HEK293T (cell line): ENCODE data around the gene KCNH1.

Experiments
- CTCF ChIA-PET: fragments of 350-600 bp; formaldehyde crosslinking; extraction: SDS; loops from one replicate; lab custom pipeline; 2021; ENCODE audit warnings: antibody characterized with exemption, inconsistent platforms; lab: Yijun Ruan, JAX
- POLR2A ChIA-PET: fragments of 350-600 bp; formaldehyde crosslinking; extraction: SDS; loops from one replicate; lab custom pipeline; 2020; ENCODE audit warnings: antibody characterized with exemption, inconsistent platforms; lab: Yijun Ruan, JAX
- DNase-seq: peaks from one replicate; pipeline ENCODE4 v3.0.0; 2012; ENCODE audit warnings: mixed read lengths; ENCODE audit errors: extremely low spot score
- ARNT ChIP-seq: fragments of 450-650 bp; IDR thresholded peaks from 2 replicates; pipeline ENCODE4 v1.6.1; 2017; ENCODE audit warnings: mild to moderate bottlenecking
- BHLHE40 ChIP-seq: fragments of 450-650 bp; IDR thresholded peaks from 2 replicates; pipeline ENCODE4 v1.6.1; 2016; ENCODE audit warnings: mild to moderate bottlenecking, moderate library complexity, borderline replicate concordance
- CTBP1 ChIP-seq: fragments of 450-650 bp; IDR thresholded peaks from 2 replicates; pipeline ENCODE4 v1.6.1; 2016; ENCODE audit warnings: borderline replicate concordance
- ELF4 ChIP-seq: fragments of 450-650 bp; IDR thresholded peaks from 2 replicates; pipeline ENCODE4 v1.6.1; 2017; ENCODE audit warnings: antibody characterized with exemption
- FOXA1 ChIP-seq: fragments of 450-650 bp; IDR thresholded peaks from 2 replicates; pipeline ENCODE4 v1.6.1; 2016; ENCODE audit warnings: mild to moderate bottlenecking
- FOXK2 ChIP-seq: fragments of 450-650 bp; IDR thresholded peaks from 2 replicates; pipeline ENCODE4 v1.6.1; 2016; ENCODE audit warnings: mild to moderate bottlenecking
- FOXM1 ChIP-seq: fragments of 450-650 bp; IDR thresholded peaks from 2 replicates; pipeline ENCODE4 v1.6.1; 2017; ENCODE audit warnings: mild to moderate bottlenecking, borderline replicate concordance
- HDGF ChIP-seq: fragments of 450-650 bp; IDR thresholded peaks from 2 replicates; pipeline ENCODE4 v1.6.1; 2017; ENCODE audit warnings: antibody characterized with exemption, borderline replicate concordance
- L3MBTL2 ChIP-seq: fragments of 450-650 bp; conservative IDR thresholded peaks from 2 replicates; pipeline ENCODE4 v1.6.1; 2016; ENCODE audit warnings: mild to moderate bottlenecking
- LEF1 ChIP-seq: fragments of 450-650 bp; IDR thresholded peaks from 2 replicates; pipeline ENCODE4 v1.6.1; 2017; ENCODE audit warnings: mild to moderate bottlenecking, borderline replicate concordance
- NFRKB ChIP-seq: fragments of 450-650 bp; IDR thresholded peaks from 2 replicates; pipeline ENCODE4 v1.6.1; 2016; ENCODE audit warnings: mild to moderate bottlenecking, moderate library complexity
- SP1 ChIP-seq: fragments of 450-650 bp; IDR thresholded peaks from 2 replicates; pipeline ENCODE4 v1.6.1; 2017
- SUZ12 ChIP-seq: fragments of 450-650 bp; IDR thresholded peaks from 2 replicates; pipeline ENCODE4 v1.6.1; 2016; ENCODE audit warnings: mild to moderate bottlenecking
- TARDBP ChIP-seq: fragments of 450-650 bp; IDR thresholded peaks from 2 replicates; pipeline ENCODE4 v1.6.1; 2016
- ZNF384 ChIP-seq: fragments of 450-650 bp; IDR thresholded peaks from 2 replicates; pipeline ENCODE4 v1.6.1; 2016
- TF ChIP-seq, protein P1 (sequence below): fragments of 450-650 bp; IDR thresholded peaks from 2 replicates; pipeline ENCODE4 v1.6.1; 2016

KCNH1 gene

DNA sequence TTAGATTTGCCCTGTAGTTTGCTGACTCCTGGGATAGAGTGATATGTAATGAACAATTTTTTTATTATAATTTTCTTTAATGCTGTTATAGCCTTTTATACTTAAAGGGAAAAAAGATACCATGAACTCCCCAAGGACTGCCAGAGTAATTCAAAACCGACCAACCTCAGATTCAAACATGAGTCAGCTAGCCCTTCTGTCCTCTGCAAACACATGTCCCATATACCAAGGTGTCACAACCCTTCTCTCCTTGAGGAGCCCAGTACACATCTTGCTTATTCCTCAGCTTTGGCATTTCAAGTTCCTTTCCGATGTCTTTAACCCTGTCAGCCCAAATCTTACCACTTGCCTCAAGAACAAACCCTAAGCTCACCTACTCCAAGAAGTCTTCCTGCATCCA lies 184.9 kb downstream of the KCNH1 start:
- DNase-seq: no peak
- POLR2A ChIA-PET: no interaction called here
- TF ChIP-seq ZNF384 (no peak), FOXM1 (no peak), CTBP1 (no peak), SUZ12 (no peak), FOXK2 (no peak), L3MBTL2 (no peak), SP1 (no peak), LEF1 (no peak), BHLHE40 (no peak)
- CTCF ChIA-PET: interaction anchor here (1.1 kb wide), 1 partner anchor 42 kb away, joined by 3 read pairs; no protein-coding TSS in a partner anchor

DNA sequence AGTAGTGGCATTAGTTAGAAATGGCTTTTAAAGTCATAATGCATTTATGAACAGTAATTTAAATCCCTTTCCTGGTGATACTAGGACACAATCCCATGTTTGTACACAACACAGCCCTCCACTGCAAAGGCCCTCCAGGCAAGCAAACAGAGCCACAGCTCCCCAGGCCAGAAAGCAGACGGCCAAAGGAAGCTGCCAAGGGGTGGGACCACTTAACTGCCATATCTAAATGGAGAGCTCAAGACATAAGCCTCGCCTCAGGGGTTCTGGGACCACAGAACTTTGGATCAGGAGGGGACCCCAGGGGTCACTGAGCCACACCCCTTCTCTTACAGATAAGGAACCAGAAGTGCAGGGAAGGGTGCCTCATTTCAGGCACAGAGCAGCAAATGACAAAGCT lies 189.7 kb downstream of the KCNH1 start:
- DNase-seq: peak; percentile 3
- TF ChIP-seq FOXM1: no peak
- TF ChIP-seq NFRKB: no peak
- no peak for TF ChIP-seq FOXK2
- TF ChIP-seq SUZ12: no peak
- TF ChIP-seq FOXA1: no peak
- no peak for TF ChIP-seq BHLHE40
- no peak for TF ChIP-seq SP1
- TF ChIP-seq ELF4: no peak
- TF ChIP-seq, protein P1, sequence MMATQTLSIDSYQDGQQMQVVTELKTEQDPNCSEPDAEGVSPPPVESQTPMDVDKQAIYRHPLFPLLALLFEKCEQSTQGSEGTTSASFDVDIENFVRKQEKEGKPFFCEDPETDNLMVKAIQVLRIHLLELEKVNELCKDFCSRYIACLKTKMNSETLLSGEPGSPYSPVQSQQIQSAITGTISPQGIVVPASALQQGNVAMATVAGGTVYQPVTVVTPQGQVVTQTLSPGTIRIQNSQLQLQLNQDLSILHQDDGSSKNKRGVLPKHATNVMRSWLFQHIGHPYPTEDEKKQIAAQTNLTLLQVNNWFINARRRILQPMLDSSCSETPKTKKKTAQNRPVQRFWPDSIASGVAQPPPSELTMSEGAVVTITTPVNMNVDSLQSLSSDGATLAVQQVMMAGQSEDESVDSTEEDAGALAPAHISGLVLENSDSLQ: no peak
- TF ChIP-seq HDGF: no peak
- TF ChIP-seq TARDBP: no peak
- TF ChIP-seq L3MBTL2: no peak
- no peak for TF ChIP-seq ZNF384
- TF ChIP-seq ARNT: no peak
- no peak for TF ChIP-seq LEF1
- TF ChIP-seq CTBP1: no peak
- CTCF ChIA-PET: no interaction called here
- POLR2A ChIA-PET: no interaction called here

DNA sequence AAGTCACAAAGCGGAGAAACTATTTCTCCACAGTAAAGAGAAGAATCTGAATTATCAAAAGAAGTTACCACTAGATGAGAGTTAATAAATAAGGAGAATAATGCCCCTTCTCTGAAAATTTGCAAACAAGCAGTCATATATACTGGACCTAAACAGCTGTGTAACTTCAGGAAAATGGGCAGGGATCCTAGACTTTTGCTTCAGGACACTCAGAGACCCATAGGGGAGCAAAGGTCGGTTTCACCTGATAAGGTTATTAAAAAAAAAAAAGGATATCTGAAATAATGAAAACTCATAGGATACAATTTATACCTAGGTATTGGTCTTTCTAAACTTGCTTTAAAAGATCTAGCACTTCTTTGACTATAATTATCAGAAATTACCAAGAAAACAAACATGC lies 191.4 kb downstream of the KCNH1 start:
- CTCF ChIA-PET: no interaction called here
- POLR2A ChIA-PET: no interaction called here
- no peak for DNase-seq
- TF ChIP-seq SUZ12 (no peak), FOXA1 (no peak), CTBP1 (no peak), FOXM1 (no peak), SP1 (no peak), FOXK2 (no peak), NFRKB (no peak), ARNT (no peak), LEF1 (no peak), TARDBP (no peak)
- TF ChIP-seq, protein P1: no peak

DNA sequence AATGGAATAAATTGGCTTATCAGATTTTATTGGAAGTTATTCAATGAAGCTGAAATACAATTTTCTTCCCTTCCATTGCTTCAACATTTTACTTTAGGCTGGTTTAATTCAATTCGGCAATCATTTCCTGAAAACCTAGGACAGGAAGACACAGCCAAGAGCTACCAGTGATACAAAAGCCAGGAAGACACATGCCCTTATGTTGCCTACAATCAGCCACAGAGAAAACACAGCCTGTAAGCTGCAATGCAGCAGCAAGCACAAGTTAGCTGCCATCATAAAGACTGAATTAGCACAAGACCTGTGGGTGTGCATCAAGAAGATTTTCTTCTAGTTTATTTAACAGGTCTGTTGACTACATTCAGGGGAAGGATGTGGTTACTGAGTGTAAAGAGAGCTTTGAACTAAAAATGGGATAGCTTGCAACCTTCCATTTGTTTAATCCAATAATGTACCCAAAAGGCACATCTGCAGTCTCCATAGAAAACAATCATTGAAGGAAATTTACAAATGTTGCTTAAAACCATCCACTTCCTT lies 193.8 kb downstream of the KCNH1 start:
- DNase-seq: no peak
- ChIA-PET CTCF (no interaction called here), POLR2A (no interaction called here)
- no peak for TF ChIP-seq FOXM1

DNA sequence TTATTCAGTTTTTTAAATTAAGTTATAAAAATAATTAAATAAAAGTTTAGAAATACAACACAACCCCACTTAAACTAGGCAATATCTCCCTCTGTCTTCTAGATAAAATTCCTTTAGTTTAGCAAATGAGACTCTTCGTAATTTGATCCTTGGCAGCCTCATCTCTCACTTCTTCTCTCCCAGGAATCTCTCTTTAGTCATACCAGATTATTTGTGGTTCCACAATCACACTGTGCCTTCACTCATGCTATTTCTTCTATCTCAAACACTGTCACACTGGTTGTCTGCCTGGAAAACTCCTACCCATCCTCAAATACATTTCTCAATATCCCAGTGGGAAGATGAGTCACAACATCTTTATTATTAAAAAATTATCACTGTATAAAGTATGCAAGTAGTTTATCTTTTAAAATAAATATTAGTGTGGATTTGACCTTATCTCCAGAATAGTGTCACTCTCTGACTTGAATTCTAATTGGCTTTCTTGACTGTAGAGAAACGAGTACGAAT lies 195.5 kb downstream of the KCNH1 start:
- no peak for DNase-seq
- ChIA-PET CTCF (no interaction called here), POLR2A (no interaction called here)
- TF ChIP-seq ZNF384 (no peak), BHLHE40 (no peak), NFRKB (no peak), ARNT (no peak), FOXK2 (no peak), FOXA1 (no peak), L3MBTL2 (no peak), SUZ12 (no peak), FOXM1 (no peak), LEF1 (no peak), TARDBP (no peak), SP1 (no peak), CTBP1 (no peak), ELF4 (no peak), HDGF (no peak)
- TF ChIP-seq, protein P1: no peak

DNA sequence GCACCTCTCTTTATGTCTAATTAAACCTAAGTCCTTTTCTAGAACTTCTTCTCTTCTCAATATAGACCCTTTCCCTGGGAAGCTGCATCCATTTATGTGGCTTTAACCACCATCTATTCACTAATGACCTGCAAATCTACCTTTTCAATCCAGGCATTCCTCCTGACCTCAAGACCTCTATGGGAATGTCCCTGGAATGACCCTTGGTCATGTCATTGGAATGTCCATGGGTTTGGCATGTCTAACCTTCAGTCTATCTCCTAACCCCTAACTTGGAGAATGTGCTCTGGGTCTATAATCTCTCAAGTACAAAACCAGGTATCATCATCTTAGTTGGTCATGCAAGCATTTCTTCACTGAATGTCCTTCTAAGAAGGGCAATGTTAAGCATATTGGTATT lies 196.1 kb downstream of the KCNH1 start:
- no peak for DNase-seq
- no peak for TF ChIP-seq ZNF384
- TF ChIP-seq, protein P1: no peak
- no peak for TF ChIP-seq SUZ12
- TF ChIP-seq CTBP1: no peak
- no peak for TF ChIP-seq NFRKB
- TF ChIP-seq ARNT: no peak
- TF ChIP-seq FOXA1: no peak
- TF ChIP-seq LEF1: no peak
- TF ChIP-seq BHLHE40: no peak
- TF ChIP-seq HDGF: no peak
- TF ChIP-seq FOXM1: no peak
- no peak for TF ChIP-seq FOXK2
- TF ChIP-seq L3MBTL2: no peak
- TF ChIP-seq TARDBP: no peak
- no peak for TF ChIP-seq SP1
- no peak for TF ChIP-seq ELF4
- ChIA-PET POLR2A (no interaction called here), CTCF (no interaction called here)
